ENCODE measurements around the gene ELF5. TPM values are rescaled to one million over a fixed set of nuclear protein-coding genes. Genes with fewer than 3 reads are reported as not detected.

ELF5 gene
- total RNA-seq, 1 experiment from 2014 or later, result 1.3 TPM

Other genes starting within 250 kb of the ELF5 start
- 26.0 and 27.3 TPM in 2 replicates for gene ABTB2, start 155.8 kb downstream of the ELF5 start, total RNA-seq (2014; rRNA removed; shearing (Covaris generic))
- gene CAT, start 74.9 kb downstream of the ELF5 start, total RNA-seq (2014; rRNA removed; shearing (Covaris generic)), result 59.2 and 61.7 TPM in 2 replicates
- gene EHF, start 107.3 kb upstream of the ELF5 start, total RNA-seq (2014; rRNA removed; shearing (Covaris generic)), result 258 and 320 TPM in 2 replicates

Data from HT-29 (cell line).